GM19452 (cell line): ENCODE measurements around the gene MR1.
A peak's percentile ranks its signal among the peaks of the same experiment; 100 is the strongest.

Experiments
- ATAC-seq: cut with Tn5 transposase; IDR thresholded peaks from one replicate; pipeline ENCODE4 v1.9.1; 2021; ENCODE audit not compliant: unreplicated experiment

The MR1 gene

GRCh38 chr1:181062836-181063428, 29.1 kb downstream of the MR1 start:
- peak; percentile 77 for ATAC-seq

- ATAC-seq = no peak
Observed at GRCh38 chr1:181064011-181064623, 30.3 kb downstream of the MR1 start.

- no peak for ATAC-seq
Observed at GRCh38 chr1:181064702-181065101, 30.9 kb downstream of the MR1 start.

- ATAC-seq = no peak
Observed at GRCh38 chr1:181073638-181074037, 39.9 kb downstream of the MR1 start.

DNA sequence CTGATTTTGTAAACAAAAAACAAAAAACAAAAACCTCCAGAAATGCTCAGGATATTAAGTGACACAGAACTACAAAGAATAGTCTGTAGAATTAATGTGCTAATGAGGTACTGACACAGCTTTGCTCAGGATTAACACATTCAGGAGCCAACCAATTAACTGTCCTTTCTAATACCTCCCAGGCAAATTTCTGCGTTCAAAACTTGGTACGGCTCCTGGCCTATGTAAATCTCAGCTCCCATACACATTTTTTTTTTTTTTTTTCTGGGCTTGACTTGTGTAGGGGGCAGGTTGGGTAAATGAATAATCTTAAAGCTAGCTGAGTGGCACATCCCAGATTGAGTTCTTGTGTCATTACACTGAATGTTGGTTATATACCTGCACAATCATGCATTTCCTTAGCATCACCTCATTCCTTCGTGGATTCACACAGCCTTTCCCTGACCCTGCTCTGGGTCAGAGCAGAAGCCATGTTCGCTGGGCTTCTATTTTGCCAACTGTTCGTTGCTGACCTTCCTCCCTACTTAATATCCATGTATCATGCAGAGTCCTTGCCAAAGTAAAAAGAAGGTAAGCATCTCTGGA, 42.1 kb downstream of the MR1 start:
- no peak for ATAC-seq

- ATAC-seq = no peak
Observed at GRCh38 chr1:181076852-181077251, 43.1 kb downstream of the MR1 start.

DNA sequence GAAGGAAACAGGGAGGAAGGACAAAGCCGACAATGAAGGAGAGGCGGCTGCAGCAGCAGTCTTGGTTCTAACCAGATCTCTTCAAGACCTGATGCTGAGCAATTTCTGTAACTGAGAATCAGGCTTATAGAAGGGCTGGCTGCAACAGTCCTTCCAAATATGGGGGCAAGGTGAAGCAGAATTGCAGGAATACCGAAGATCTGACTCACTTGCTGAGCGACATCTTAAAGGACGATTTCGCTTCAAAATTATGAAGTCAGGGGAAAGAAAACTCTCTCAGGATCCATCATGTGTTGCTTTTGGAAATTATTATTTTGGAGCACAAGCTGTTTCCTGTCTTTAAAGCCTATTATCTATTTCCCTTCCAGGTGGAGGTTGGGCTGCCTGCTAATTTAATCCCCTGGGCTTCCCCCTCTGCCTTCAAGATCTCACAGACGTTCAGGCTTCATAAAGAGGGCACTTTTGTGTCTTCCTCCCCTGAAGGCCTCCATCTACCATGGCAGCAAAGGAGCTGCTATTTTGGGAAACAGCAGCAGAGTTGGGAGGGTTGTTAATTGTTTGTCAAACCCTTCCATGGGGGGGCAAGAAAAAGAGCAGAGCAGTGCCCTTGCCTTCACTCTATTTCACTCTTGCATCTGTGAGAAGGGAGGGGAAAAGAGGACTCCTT, 43.9 kb downstream of the MR1 start:
- no peak for ATAC-seq

GRCh38 chr1:181079382-181079781, 45.6 kb downstream of the MR1 start:
- no peak for ATAC-seq

GRCh38 chr1:181079920-181080319, 46.1 kb downstream of the MR1 start:
- ATAC-seq = no peak

DNA sequence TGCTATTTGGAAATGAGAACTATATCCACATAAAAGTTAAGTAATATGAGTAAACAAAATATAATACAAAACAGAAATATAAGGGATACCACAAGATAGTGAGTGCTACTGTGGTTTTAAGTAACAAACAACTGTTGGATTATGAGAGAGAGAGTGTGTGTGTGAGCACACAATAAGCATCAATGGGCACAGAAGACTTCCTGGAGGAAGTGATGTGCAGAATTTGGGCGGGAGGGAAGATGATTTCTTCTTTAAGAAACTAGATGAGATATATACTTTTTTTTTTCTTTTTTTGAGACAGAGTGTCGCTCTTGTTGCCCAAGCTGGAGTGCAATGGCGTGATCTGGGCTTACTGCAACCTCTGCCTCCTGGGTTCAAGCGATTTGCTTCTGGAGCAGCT, 46.8 kb downstream of the MR1 start:
- no peak for ATAC-seq

DNA sequence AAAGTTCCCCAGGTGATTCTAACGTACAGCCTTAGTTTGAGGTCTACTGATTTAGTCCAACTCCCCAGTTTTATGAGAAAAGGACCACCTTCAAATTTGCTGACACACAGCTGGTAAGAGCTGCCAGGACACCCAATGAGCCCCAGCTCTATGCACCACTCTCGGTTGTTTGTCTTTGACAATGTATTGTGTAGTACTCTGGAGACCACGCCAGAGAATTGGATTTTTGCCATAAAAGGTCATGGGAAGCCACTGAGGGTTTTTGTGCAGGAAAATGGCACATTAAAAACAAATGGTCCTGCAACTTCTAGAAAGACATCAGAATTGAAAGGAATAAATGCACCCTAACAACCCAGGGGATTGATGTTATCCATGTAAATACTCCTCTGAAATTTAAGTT, 47.6 kb downstream of the MR1 start:
- no peak for ATAC-seq

DNA sequence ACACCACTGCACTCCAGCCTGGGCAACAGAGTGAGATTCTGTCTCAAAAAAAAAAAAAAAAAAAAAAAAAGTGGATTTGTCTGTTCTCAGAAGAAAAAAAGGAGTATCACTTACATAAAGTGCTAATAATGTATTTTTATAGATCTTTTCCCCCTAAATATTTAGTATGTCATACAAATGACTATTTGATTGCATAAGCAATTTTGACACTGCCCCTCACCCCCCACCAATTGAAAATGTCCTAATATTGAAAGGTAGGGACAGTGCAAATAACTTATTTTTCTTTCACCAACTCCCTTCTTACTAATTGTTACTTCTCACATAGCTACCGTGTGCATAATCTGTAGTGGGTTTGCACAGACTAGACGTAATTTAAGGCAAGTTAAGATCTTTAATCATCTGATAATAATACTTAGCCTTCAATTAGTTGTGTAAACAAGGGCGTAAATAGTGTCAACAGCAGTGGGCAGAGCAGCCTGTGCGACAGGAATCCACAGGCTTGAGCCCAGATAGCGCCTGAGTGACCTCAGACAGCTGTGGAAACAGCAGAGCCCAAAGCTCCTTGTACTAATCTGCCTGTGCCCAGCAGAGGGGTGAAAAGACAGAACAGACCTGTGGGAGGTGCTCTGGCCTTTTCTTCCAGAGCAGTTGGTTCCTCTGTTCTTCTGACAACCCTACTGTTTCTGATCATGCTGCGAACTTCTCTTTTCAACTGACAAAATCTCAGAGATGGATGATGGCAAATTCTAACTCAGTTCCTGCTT, 50.2 kb downstream of the MR1 start:
- no peak for ATAC-seq

DNA sequence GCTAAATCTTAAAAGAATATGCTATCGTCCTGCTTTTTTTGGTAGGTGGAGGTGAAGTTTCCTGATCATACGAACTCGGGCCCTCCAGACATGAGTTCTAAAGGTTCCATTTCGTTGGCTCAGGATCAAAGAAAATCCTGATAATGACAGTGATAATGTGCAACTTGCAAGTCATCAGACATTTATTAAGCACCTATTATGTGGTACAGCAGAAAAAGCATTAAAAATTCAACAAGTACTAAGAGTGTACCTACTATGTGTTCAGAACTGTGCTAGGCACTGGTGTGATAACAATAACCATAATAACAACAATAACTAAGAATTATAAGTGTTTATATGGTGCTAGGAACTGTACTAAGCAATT, 50.8 kb downstream of the MR1 start:
- ATAC-seq = no peak

- ATAC-seq = no peak
Observed at GRCh38 chr1:181086091-181086490, 52.3 kb downstream of the MR1 start.

DNA sequence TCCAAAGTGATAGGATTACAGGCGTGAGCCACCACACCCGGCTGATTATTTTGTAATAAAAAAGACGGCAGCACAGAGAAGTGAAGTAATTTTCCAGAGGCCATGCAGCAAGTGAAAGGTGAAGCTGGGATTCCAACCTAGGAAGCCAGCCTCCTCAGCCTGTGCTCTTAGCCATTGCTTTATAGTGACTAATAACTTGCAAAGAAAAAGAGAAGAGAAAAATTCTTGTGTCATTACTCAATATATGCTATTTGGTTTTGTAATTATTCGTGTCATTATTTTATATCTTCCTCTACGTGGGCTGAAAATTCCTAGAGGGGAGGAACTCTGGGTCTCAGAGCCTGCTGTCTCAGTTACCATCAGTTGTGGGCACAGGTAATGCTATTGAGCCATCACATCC, 53.1 kb downstream of the MR1 start:
- no peak for ATAC-seq

- no peak for ATAC-seq
Observed at GRCh38 chr1:181087400-181087901, 53.7 kb downstream of the MR1 start.

DNA sequence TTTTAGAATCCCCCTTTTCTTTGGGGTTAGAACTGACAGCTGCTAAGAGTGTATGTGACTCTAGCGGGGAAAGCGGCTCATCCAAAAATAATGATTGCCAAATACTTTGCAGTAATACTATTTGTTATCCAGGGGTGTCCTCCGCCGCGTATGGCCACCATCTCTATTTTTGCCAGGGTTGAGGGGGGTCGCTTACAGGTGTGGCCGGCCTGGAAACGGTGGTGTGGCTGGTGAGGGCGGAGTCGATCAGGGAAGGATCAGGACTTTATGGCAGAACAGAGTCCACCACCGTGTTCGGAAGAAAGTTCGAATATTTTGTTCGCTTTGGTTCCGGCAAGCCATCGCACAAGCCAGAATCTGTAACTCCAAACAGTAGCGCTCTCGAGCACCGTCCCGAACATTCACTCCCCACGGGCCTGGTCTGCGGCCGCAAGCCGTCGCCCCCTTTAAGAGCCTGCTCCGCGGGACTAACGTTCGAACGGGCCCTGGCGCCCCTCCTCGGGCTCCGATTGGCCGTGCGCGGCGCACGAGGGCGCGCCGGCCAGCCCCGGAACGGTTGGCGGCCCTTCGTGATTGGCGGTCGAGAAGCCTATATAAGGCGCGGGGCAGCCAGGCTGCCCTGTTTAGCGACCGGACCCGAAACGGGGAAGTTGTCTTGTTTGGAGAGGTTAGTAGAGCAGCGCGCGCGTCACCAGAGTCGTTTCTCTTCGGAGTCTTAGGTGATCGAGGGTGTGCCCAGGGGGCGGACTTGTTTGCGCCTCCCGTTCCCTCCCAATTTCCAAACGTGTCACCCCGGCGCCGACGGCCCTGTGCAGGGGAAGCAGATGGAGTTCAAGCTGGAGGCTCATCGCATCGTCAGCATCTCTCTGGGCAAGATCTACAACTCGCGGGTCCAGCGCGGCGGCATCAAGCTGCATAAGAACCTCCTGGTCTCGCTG, 54.6 kb downstream of the MR1 start, which contains the start of gene IER5:
IER5 (plus strand) TSS at position 622 of the 938 bp plus-strand sequence; CDS start at position 825, 203 bp downstream.
- ATAC-seq = peak; percentile 73

GRCh38 chr1:181089017-181089675, 55.4 kb downstream of the MR1 start:
- ATAC-seq = peak; percentile 5

- ATAC-seq = peak; percentile 29
Observed at GRCh38 chr1:181089676-181090544, 56.1 kb downstream of the MR1 start.
